ENCODE measurements around the gene ACOX2. TPM values are rescaled to one million over a fixed set of nuclear protein-coding genes. Genes with fewer than 3 reads are reported as not detected.

The ACOX2 gene
- polyA plus RNA-seq, 4 donors, result 19.0 to 40.0 (median 35.4) TPM

GRCh38 chr3:58514405-58514804, 22.6 kb downstream of the ACOX2 start:
- no peak for DNase-seq (ENCODE audit: low read depth in 4 of 4, low spot score in 3 of 4)

GRCh38 chr3:58508437-58508836, 28.6 kb downstream of the ACOX2 start:
- DNase-seq (ENCODE audit: low read depth in 4 of 4, low spot score in 3 of 4), result no peak

- DNase-seq (ENCODE audit: low read depth in 4 of 4, low spot score in 3 of 4), result no peak
These were observed 29.5 kb downstream of the ACOX2 start for GRCh38 chr3:58507356-58508078.

DNA sequence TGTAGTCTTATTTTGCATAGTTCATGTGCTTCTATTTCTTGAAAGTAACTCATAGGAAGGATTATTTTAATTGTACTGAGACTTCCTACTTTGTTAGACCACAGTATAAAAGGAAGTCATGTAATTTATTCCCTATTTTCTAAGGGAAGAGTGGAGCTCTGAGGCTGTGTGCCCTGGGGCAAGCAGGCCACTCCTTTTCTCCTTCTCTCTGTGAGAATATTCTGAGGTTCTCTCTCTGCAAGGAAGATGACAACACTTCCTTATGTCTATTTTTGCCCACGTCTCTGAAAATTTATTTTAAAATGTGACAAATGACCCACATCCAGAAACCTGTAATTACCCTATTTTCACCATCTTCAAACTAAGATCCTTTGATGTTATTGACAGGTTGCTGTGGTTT, 34.1 kb downstream of the ACOX2 start:
- DNase-seq (ENCODE audit: low read depth in 4 of 4, low spot score in 3 of 4), result no peak

DNA sequence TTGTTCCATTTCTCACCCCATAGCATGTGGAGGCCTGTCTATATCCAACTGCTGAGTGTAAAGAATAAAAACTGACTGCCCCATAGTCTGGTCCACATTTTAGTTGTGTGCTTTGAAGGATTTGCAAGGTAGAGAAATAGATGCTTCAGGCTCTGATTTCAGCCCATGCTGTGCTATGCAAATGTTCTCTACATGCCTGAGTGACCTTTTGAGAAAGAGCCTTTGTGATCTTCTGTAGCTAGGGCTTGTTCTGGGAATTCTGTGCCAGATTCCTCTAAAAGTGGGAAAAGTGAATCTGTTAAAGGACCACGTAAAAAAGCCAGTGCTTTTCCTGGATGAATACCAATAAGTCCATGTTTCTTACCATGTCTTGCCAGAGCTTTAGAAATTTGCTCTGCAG, 39.9 kb downstream of the ACOX2 start:
- DNase-seq (ENCODE audit: low read depth in 4 of 4, low spot score in 3 of 4), result no peak

- no peak for DNase-seq (ENCODE audit: low read depth in 4 of 4, low spot score in 3 of 4)
These were observed 40.7 kb downstream of the ACOX2 start for GRCh38 chr3:58496206-58496857.

- no peak for DNase-seq (ENCODE audit: low read depth in 4 of 4, low spot score in 3 of 4)
These were observed 41.9 kb downstream of the ACOX2 start for GRCh38 chr3:58495101-58495500.

- DNase-seq (ENCODE audit: low read depth in 4 of 4, low spot score in 3 of 4), result no peak
These were observed 42.9 kb downstream of the ACOX2 start for GRCh38 chr3:58494107-58494506.

DNA sequence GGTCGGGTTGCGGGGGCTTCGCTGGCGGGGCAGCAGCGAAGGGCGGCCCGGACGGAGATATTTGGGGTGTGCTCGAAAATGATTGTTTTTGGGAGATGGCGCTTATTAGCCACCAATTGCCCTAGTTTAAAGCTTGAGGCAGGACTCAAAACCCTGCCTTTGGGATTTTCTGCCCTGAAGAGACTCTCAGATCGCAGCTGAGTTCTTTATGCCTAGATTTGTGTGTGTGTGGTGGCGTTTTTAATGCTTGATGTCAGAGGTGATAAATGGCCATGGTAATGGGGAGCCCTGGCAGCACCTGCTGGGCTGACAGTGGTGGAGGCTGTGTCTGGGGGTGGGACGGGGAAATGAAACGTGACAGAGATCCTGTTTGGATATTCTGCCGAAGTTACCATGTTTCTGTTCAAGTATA, 44.5 kb downstream of the ACOX2 start:
- DNase-seq (ENCODE audit: low read depth in 4 of 4, low spot score in 3 of 4), result peak in 1 of 4 donors; percentile 42

DNA sequence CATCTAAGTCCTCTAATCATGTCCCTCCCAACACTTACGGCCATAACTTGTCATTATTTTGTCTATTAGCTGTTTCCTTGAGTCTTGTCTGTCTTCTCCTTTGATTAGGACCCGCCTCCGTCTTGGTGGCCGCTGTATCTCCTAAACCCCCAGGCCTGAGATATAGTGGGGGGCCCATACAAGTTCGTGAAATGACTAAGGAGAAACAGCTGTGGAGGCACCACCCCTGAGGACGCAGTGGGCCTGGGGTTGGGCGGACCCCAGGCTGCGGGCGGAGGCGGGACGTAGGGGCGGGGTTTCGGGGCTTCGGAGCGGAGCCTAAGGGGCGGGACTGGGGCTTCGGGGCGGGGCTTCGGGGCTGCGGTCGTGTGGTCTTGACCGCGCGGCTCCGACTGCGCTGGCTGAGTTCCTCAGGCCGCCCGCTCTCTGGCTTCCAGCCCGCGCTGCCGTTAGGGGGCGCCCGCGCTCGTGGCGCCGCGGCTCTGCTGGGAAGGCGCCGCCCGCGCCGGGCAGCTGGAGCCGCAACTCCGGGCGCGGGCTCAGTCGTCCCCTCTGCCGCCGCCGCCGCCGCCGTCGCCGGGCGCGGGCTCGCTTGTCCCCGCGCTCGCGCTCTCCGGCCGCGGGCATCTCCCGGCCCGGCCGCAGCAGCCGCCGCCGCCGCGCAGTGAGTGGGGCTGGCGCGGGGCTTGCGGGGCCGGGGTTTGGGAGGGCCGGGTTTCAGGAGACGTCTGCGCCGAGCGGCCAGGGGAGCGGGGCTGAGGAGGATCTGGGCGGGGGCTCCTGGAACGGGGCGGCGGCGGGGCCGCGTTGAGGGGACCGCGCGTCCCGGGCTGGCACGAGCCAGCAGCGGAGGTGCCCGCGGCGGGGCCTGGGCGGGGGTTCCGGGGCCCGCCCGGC, 45.2 kb downstream of the ACOX2 start, which contains the start of gene KCTD6:
Gene KCTD6, plus strand, starts transcription at position 591 of the 897 bp plus-strand sequence. CDS start 6,660 bp downstream, outside the sequence.
- DNase-seq (ENCODE audit: low read depth in 4 of 4, low spot score in 3 of 4), result peak; percentile 86 to 93 (median 92)

GRCh38 chr3:58490860-58491501, 46.0 kb downstream of the ACOX2 start:
- DNase-seq (ENCODE audit: low read depth in 4 of 4, low spot score in 3 of 4), result no peak

DNA sequence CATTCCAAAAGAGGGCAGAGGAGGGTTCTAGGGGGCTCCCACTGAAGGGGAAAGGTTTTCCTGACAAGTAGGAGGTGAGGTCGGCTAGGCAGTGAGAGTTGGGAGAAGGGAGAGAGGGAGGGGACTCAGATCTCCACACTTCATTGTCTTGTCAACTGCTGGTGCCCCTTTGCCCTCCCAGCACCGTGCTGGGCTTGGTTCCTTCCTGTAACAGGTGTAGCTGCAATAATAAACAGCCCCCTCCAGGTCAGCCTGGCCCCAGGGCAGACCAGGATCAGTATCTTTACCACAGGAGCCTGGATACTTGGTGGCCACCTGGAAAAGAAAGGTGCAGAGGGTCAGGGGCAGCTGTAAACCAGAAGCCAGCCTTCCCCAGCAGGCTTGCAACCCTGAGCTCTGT, 48.0 kb downstream of the ACOX2 start:
- DNase-seq (ENCODE audit: low read depth in 4 of 4, low spot score in 3 of 4), result no peak

GRCh38 chr3:58487140-58487886, 49.7 kb downstream of the ACOX2 start:
- DNase-seq (ENCODE audit: low read depth in 4 of 4, low spot score in 3 of 4), result no peak

DNA sequence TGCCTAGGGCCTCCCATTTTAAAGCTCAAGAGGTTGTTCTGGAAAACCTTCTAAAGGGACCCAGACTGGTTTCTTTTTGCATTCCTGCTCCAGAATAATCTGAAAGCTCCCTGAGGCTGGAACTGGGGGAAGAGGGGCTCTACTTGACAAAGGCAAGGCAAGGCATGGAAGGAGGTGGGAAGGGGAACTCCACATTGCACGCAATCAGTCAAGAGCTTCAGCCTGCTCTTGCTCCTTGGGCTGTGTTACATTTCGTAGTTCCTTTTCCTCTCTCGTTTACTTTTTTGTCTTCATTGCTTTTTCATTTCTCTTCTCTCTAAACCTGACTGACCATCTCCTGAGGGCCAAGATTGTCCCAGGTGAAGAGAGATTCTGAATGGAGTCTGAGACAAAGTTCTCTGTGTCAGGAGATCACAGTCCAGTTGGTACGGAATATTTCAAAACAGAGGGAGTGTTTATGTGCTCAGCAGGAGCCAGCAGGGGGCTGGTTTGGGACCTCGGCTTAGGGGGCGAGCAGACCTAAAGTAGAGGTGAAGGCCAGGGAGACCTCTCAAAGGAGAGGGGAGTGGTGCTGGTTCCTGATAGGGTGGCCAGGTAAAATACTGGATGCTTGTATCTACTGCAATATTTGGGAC, 51.1 kb downstream of the ACOX2 start:
- no peak for DNase-seq (ENCODE audit: low read depth in 4 of 4, low spot score in 3 of 4)

DNA sequence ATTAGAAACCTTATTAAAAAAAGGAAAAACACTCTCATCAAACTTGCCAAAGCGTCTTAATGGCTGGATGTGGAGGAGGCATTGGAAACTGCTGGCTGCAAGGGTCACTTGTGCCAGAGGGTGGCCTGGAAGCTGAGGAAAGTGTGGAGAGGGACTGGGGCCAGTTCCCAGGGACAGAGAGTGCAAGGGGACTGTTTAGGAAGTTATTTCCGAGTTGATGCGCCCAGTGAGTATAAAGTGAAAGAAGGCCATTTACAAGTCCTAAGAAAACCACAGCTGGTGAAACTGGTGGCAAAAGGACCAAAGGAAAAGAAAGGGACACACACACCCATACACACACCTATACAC, 52.3 kb downstream of the ACOX2 start:
- DNase-seq (ENCODE audit: low read depth in 4 of 4, low spot score in 3 of 4), result no peak

DNA sequence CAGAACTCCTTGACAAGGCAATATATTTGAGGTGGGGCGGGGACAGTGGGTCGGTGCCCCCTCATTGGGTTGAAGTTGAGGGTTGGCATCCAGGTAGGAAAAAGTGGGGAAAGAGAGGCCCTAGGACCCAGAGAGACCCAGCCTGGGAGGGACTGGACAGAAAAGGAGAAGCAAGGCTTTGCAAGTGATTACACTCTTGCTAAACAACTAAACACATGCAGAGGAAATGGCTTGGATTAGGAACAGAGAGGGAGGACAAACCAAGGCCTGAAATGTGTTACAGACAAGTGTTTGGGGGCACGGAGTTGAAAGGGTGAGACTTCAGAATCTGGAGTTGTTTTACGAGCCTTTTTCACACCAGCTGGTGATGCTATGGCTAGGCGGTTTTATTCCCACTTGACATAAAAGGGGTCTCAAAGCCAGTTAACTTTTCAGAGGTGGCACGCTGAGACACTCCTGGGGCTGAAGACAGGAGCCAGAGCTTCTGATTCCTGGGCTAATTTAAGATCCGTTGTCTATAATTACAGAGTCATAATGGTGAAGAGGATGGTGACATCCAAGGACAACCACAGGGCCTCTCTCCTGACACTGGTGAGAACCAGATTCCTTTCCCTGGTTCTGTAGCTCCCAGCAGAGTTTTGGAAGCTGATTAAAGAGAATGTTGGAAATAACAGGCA, 52.8 kb downstream of the ACOX2 start:
- DNase-seq (ENCODE audit: low read depth in 4 of 4, low spot score in 3 of 4), result no peak

GRCh38 chr3:58482917-58483636, 53.9 kb downstream of the ACOX2 start:
- no peak for DNase-seq (ENCODE audit: low read depth in 4 of 4, low spot score in 3 of 4)

DNA sequence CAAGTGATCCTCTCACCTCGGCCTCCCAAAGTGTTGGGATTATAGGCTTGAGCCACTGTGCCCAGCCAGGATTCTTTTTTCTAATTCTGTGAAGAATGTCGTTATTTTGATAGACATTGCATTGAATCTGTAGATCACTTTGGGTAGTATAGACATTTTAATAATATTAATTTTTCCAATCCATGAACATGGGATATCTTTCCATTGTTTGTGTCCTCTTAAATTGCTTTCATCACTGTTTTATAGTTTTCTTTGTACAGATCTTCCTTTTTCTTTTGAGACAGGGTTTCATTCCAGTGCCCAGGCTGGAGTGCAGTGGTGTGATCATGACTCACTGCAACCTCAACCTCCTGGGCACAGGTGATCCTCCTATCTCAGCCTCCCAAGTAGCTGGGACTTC, 56.7 kb downstream of the ACOX2 start:
- DNase-seq (ENCODE audit: low read depth in 4 of 4, low spot score in 3 of 4), result no peak
